ENCODE measurements around the gene CACNA2D2.

Gene CACNA2D2

GRCh38 chr3:50502225-50502583 lies 1.2 kb downstream of the CACNA2D2 start:
- DNase-seq (ENCODE audit: low read depth in 2 of 2) = no peak

- DNase-seq (ENCODE audit: low read depth in 2 of 2) = no peak
Measured at GRCh38 chr3:50495609-50496423, 7.6 kb downstream of the CACNA2D2 start.

GRCh38 chr3:50494126-50494525 lies 9.3 kb downstream of the CACNA2D2 start:
- no peak for DNase-seq (ENCODE audit: low read depth in 2 of 2)

- DNase-seq (ENCODE audit: low read depth in 2 of 2) = no peak
Measured at GRCh38 chr3:50493623-50494022, 9.8 kb downstream of the CACNA2D2 start.

GRCh38 chr3:50493086-50493485 lies 10.3 kb downstream of the CACNA2D2 start:
- no peak for DNase-seq (ENCODE audit: low read depth in 2 of 2)

GRCh38 chr3:50491023-50491422 lies 12.4 kb downstream of the CACNA2D2 start:
- DNase-seq (ENCODE audit: low read depth in 2 of 2) = no peak

- no peak for DNase-seq (ENCODE audit: low read depth in 2 of 2)
Measured at GRCh38 chr3:50490424-50490823, 13.0 kb downstream of the CACNA2D2 start.

- DNase-seq (ENCODE audit: low read depth in 2 of 2) = no peak
Measured at GRCh38 chr3:50487181-50487580, 16.3 kb downstream of the CACNA2D2 start.

GRCh38 chr3:50486219-50486888 lies 17.1 kb downstream of the CACNA2D2 start:
- DNase-seq (ENCODE audit: low read depth in 2 of 2) = no peak

- DNase-seq (ENCODE audit: low read depth in 2 of 2) = no peak
Measured at GRCh38 chr3:50484722-50485121, 18.7 kb downstream of the CACNA2D2 start.

GRCh38 chr3:50483374-50483773 lies 20.1 kb downstream of the CACNA2D2 start:
- DNase-seq (ENCODE audit: low read depth in 2 of 2) = no peak

GRCh38 chr3:50481992-50482391 lies 21.4 kb downstream of the CACNA2D2 start:
- DNase-seq (ENCODE audit: low read depth in 2 of 2) = no peak

GRCh38 chr3:50480471-50480870 lies 23.0 kb downstream of the CACNA2D2 start:
- DNase-seq (ENCODE audit: low read depth in 2 of 2) = no peak

- no peak for DNase-seq (ENCODE audit: low read depth in 2 of 2)
Measured at GRCh38 chr3:50479523-50479922, 23.9 kb downstream of the CACNA2D2 start.

GRCh38 chr3:50478671-50479260 lies 24.7 kb downstream of the CACNA2D2 start:
- DNase-seq (ENCODE audit: low read depth in 2 of 2) = no peak

GRCh38 chr3:50478051-50478450 lies 25.4 kb downstream of the CACNA2D2 start:
- no peak for DNase-seq (ENCODE audit: low read depth in 2 of 2)

- DNase-seq (ENCODE audit: low read depth in 2 of 2) = no peak
Measured at GRCh38 chr3:50475348-50475747, 28.1 kb downstream of the CACNA2D2 start.

- no peak for DNase-seq (ENCODE audit: low read depth in 2 of 2)
Measured at GRCh38 chr3:50474717-50475116, 28.7 kb downstream of the CACNA2D2 start.

- DNase-seq (ENCODE audit: low read depth in 2 of 2) = no peak
Measured at GRCh38 chr3:50473768-50474167, 29.7 kb downstream of the CACNA2D2 start.

GRCh38 chr3:50472958-50473357 lies 30.5 kb downstream of the CACNA2D2 start:
- DNase-seq (ENCODE audit: low read depth in 2 of 2) = no peak

GRCh38 chr3:50470658-50471057 lies 32.8 kb downstream of the CACNA2D2 start:
- DNase-seq (ENCODE audit: low read depth in 2 of 2) = no peak

- no peak for DNase-seq (ENCODE audit: low read depth in 2 of 2)
Measured at GRCh38 chr3:50467919-50468318, 35.5 kb downstream of the CACNA2D2 start.

GRCh38 chr3:50466177-50466576 lies 37.3 kb downstream of the CACNA2D2 start:
- no peak for DNase-seq (ENCODE audit: low read depth in 2 of 2)
